Ascending aorta (tissue), 2 donors: Measurements from ENCODE around the gene PPP2CA. TPM values are rescaled to one million over a fixed set of nuclear protein-coding genes. Genes with fewer than 3 reads are reported as not detected.

Source experiments
- DNase-seq, 2 donors: peaks; one replicate each; pipeline ENCODE4 v3.0.0-alpha.2; 2019; ENCODE audit warnings: low spot score in 2 of 2
- H3K27ac ChIP-seq, 2 donors: fragments of 200-600 bp; sonication (generic); one replicate each; pipeline ENCODE4 v1.5.1; 2016 to 2017; ENCODE audit warnings: mild to moderate bottlenecking in 1 of 2
- H3K27me3 ChIP-seq: fragments of 200-600 bp; sonication (generic); one replicate; pipeline ENCODE4 v1.5.1; 2017
- H3K36me3 ChIP-seq, 2 donors: fragments of 200-600 bp; sonication (generic); one replicate each; pipeline ENCODE4 v1.5.1; 2016
- H3K4me1 ChIP-seq, 2 donors: fragments of 200-600 bp; sonication (generic); one replicate each; pipeline ENCODE4 v1.5.1; 2016 to 2017; ENCODE audit warnings: mild to moderate bottlenecking in 1 of 2
- H3K4me3 ChIP-seq, 2 donors: fragments of 200-600 bp; sonication (generic); one replicate each; pipeline ENCODE4 v1.5.1; 2016 to 2017; ENCODE audit warnings: mild to moderate bottlenecking in 1 of 2
- H3K9me3 ChIP-seq, 2 donors: fragments of 200-600 bp; sonication (generic); one replicate each; pipeline ENCODE4 v1.5.1; 2016
- intact Hi-C: fragments of 100-400 bp; cut with DNase I; formaldehyde crosslinking; loops from one replicate; pipeline ENCODE4 v1.15.1; 2023
- total RNA-seq: library from RNA; depleted of rRNA; stranded (reverse); fragments of >200 nt; gene quantifications from one replicate; pipeline ENCODE4 v1.1.0, GENCODE V29; 2016
- TF ChIP-seq, protein P1 (sequence below), 3 experiments: fragments of 200-600 bp in 2 of 3; fragments of 450-650 bp in 1 of 3; sonication (generic) in 2 of 3; IDR thresholded peaks; one replicate each; pipeline ENCODE4 v1.5.1; 2016 to 2019; ENCODE audit warnings: antibody characterized with exemption in 3 of 3, mild to moderate bottlenecking in 1 of 3, moderate library complexity in 1 of 3

PPP2CA gene
- total RNA-seq, 1 donor from 2014 or later: 26.2 TPM

DNA sequence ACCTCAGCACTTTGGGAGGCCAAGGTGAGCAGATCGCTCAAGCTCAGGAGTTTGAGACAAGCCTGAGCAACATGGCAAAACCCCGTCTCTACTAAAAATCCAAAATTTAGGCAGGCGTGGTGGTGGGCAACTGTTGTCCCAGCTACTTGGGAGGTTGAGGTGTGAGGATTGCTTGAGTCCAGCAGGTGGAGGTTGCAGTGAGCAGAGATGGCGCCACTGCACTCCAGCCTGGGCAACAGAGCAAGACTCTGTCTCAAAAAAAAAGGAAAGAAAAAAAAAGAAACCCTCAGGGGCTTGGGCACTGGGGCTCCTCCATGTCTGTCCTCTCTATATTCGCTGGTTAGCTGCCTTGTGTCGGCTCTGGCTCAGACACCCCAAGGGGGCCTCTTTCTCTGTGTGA lies 10.9 kb upstream of the PPP2CA start:
- Histone ChIP-seq H3K4me3 (no peak overlapping the region), H3K27ac (no peak overlapping the region), H3K9me3 (no peaks in the 10 kb centered on the region), H3K27me3 (no peaks in the 10 kb centered on the region), H3K4me1 (peaks cover 0 to 7% of the 10 kb centered on the region in 2 donors), H3K36me3 (no peaks in the 10 kb centered on the region)
- TF ChIP-seq, protein P1, sequence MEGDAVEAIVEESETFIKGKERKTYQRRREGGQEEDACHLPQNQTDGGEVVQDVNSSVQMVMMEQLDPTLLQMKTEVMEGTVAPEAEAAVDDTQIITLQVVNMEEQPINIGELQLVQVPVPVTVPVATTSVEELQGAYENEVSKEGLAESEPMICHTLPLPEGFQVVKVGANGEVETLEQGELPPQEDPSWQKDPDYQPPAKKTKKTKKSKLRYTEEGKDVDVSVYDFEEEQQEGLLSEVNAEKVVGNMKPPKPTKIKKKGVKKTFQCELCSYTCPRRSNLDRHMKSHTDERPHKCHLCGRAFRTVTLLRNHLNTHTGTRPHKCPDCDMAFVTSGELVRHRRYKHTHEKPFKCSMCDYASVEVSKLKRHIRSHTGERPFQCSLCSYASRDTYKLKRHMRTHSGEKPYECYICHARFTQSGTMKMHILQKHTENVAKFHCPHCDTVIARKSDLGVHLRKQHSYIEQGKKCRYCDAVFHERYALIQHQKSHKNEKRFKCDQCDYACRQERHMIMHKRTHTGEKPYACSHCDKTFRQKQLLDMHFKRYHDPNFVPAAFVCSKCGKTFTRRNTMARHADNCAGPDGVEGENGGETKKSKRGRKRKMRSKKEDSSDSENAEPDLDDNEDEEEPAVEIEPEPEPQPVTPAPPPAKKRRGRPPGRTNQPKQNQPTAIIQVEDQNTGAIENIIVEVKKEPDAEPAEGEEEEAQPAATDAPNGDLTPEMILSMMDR (IDR thresholded peaks at IDR 0.05): no peak
- DNase-seq: no peak
- intact Hi-C loops: no loop called here

DNA sequence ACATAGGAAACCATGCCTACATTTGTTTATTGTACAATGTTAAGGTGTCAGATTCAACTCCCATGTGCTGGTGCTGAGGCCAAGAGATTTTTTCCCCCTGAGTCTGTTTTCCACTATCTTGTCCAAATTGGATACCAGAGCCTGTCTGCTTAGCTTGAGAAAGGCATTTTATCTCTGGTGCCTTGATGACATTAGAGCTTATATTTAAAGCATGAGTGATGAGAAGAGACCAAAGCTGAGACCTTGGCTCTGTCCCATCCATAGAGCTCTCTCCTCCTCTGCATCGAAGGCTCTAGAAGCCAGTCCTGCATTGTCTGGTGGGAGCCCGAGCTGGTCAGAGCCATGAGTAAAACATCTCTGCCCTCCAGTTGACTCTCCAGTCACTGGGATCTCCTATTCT lies 10.4 kb upstream of the PPP2CA start:
- no peak for DNase-seq
- Histone ChIP-seq H3K9me3 (no peaks in the 10 kb centered on the region), H3K27me3 (no peaks in the 10 kb centered on the region), H3K4me3 (no peak overlapping the region), H3K36me3 (no peaks in the 10 kb centered on the region), H3K4me1 (peaks cover 0 to 7% of the 10 kb centered on the region in 2 donors), H3K27ac (no peak overlapping the region)
- TF ChIP-seq, protein P1 (IDR thresholded peaks at IDR 0.05): no peak
- intact Hi-C loops: no loop called here

DNA sequence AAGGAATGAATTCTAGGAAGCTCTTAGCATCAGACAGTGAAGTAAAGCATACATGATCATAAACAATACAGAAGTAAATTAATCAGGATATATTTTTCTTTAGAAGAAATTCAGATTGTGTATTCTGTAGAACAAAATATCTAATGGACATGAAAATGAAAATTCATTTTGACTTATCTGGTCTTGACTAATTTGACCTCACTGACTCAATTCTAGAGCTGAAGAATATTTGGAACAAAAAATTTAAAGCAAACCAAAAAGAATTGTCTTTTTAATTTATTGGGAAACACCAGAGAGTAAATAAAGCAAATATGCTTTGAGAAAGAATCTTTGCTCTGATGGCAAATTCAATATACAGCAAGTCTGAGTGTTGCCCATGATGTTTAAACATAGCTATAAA lies 2.8 kb upstream of the PPP2CA start:
- Histone ChIP-seq H3K4me1 (peaks cover 3 to 15% of the 10 kb centered on the region in 2 donors), H3K27me3 (no peaks in the 10 kb centered on the region), H3K27ac (no peak overlapping the region), H3K4me3 (no peak overlapping the region), H3K9me3 (no peaks in the 10 kb centered on the region), H3K36me3 (no peaks in the 10 kb centered on the region)
- intact Hi-C loops: loop anchor here (5.0 kb wide), 3 partner anchors 276 to 509 kb away; partner anchors contain the start of genes CAMLG and SEC24A
- DNase-seq: no peak
- TF ChIP-seq, protein P1 (IDR thresholded peaks at IDR 0.05): no peak

DNA sequence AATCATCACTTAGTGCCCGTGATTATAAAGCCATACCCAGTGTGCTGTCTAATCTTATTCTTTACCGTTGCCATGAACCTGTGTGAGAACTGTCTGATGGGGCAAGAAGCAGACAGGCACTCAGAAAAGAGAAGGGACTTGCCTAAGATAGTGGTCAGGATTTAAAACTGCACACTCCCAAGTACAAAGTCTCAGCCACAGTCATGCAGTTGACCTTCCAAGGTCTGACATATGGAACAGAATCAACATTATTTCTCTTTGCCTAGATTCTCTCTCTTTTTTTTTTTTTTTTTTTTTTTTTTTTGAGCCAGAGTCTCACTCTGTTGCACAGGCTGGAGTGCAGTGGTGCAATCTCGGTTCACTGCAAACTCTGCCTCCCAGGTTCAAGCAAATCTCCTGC lies 1.9 kb upstream of the PPP2CA start:
- H3K36me3 ChIP-seq: no peaks in the 10 kb centered on the region
- H3K27ac ChIP-seq: no peak overlapping the region
- TF ChIP-seq, protein P1 (IDR thresholded peaks at IDR 0.05): no peak
- no peaks in the 10 kb centered on the region for H3K9me3 ChIP-seq
- no peak for DNase-seq
- intact Hi-C loops: loop anchor here (2.0 to 5.0 kb wide), 6 partner anchors 43 to 510 kb away; partner anchors contain the start of genes CAMLG, SEC24A and UBE2B
- no peak overlapping the region for H3K4me3 ChIP-seq
- H3K4me1 ChIP-seq: peaks cover 7 to 22% of the 10 kb centered on the region in 2 donors
- H3K27me3 ChIP-seq: no peaks in the 10 kb centered on the region

DNA sequence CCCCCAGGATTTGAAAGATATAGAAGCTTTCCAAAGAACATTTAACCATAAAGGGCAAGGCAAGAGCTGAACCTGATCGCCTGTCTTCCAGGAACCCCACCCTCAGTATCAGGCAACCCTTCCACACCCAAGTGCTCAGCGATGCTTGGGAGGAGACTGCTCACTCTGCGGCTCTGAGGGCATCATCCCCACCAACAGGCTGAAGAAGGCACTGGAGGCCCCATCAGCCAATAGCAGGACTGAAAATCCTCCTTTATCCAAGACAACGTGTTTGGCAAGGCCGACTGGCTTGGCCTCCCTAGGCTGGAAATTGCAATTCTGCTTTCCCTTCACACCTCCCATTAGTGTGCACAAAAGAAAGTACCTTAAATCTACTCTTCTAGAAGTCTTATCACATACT lies 1.4 kb upstream of the PPP2CA start:
- Histone ChIP-seq H3K9me3 (no peaks in the 10 kb centered on the region), H3K4me3 (peak overlapping the region; percentile 76 to 91), H3K27me3 (no peaks in the 10 kb centered on the region), H3K4me1 (peaks cover 7 to 27% of the 10 kb centered on the region in 2 donors), H3K36me3 (no peaks in the 10 kb centered on the region), H3K27ac (peak overlapping the region in 1 of 2 donors; percentile 100)
- DNase-seq: no peak
- TF ChIP-seq, protein P1 (IDR thresholded peaks at IDR 0.05): no peak
- intact Hi-C loops: loop anchor here (2.0 to 5.0 kb wide), 6 partner anchors 42 to 510 kb away; partner anchors contain the start of genes CAMLG, SEC24A and UBE2B
